Keratinocyte (primary cell): ENCODE results near the gene GSTM2. TPM values are rescaled to one million over a fixed set of nuclear protein-coding genes. Genes with fewer than 3 reads are reported as not detected.
"Not testable (repeated sequence)": the region's sequence is repeated elsewhere in the genome, so short reads cannot be mapped to it uniquely, and the experiment has no call there.

Source experiments
- DNase-seq: peaks from one replicate; pipeline ENCODE4 v3.0.0-alpha.2; 2011; ENCODE audit warnings: low read depth, missing footprints, low spot score
- FAIRE-seq: peaks from 2 replicates; lab custom pipeline; 2011; peaks lifted over from hg19 to GRCh38; lab: Jason Lieb, UNC
- H2AFZ ChIP-seq: 2 replicates; pipeline ENCODE4 v1.6.0; 2012; ENCODE audit warnings: low read length, control low read depth, inconsistent platforms; ENCODE audit not compliant: control insufficient read depth
- H3K27ac ChIP-seq: 2 replicates; pipeline ENCODE4 v1.5.1; 2011; ENCODE audit warnings: low read length; ENCODE audit not compliant: control insufficient read depth, insufficient read depth
- H3K27me3 ChIP-seq: 3 replicates; pipeline ENCODE4 v1.6.0; 2011; ENCODE audit warnings: low read length; ENCODE audit not compliant: control insufficient read depth, insufficient read depth; ENCODE audit errors: extremely low read depth
- H3K36me3 ChIP-seq, 2 experiments: 2 replicates in 1 of 2; 3 replicates in 1 of 2; pipeline ENCODE4 v1.5.1; 2011; ENCODE audit warnings: low read length in 2 of 2, mild to moderate bottlenecking in 1 of 2; ENCODE audit not compliant: control insufficient read depth in 2 of 2, insufficient read depth in 2 of 2; ENCODE audit errors: extremely low read depth in 1 of 2
- H3K4me1 ChIP-seq: 3 replicates; pipeline ENCODE4 v1.5.1; 2011; ENCODE audit warnings: low read length; ENCODE audit not compliant: control insufficient read depth, insufficient read depth; ENCODE audit errors: extremely low read depth
- H3K4me2 ChIP-seq: 3 replicates; pipeline ENCODE4 v1.6.0; 2011; ENCODE audit warnings: low read depth, low read length; ENCODE audit not compliant: control insufficient read depth, insufficient read depth; ENCODE audit errors: extremely low read depth
- H3K4me3 ChIP-seq, 3 experiments: fragments of 200-600 bp in 1 of 3; sonication (generic) in 1 of 3; 2 replicates in 2 of 3; 3 replicates in 1 of 3; pipeline ENCODE4 v1.5.1; 2011 to 2016; ENCODE audit warnings: low read length in 3 of 3, mild to moderate bottlenecking in 3 of 3, control low read depth in 2 of 3, inconsistent platforms in 1 of 3, low read depth in 1 of 3, mixed read lengths in 1 of 3, mixed run types in 1 of 3, moderate library complexity in 1 of 3; ENCODE audit not compliant: control insufficient read depth in 2 of 3, insufficient read depth in 2 of 3; ENCODE audit errors: extremely low read depth in 1 of 3
- H3K79me2 ChIP-seq: 2 replicates; pipeline ENCODE4 v1.6.0; 2012; ENCODE audit warnings: low read length; ENCODE audit not compliant: control insufficient read depth, insufficient read depth
- H3K9ac ChIP-seq: 3 replicates; pipeline ENCODE4 v1.6.0; 2011; ENCODE audit warnings: low read length; ENCODE audit not compliant: control insufficient read depth, insufficient read depth; ENCODE audit errors: extremely low read depth
- H3K9me1 ChIP-seq: 3 replicates; pipeline ENCODE4 v1.6.0; 2011; ENCODE audit warnings: low read length; ENCODE audit not compliant: control insufficient read depth, insufficient read depth; ENCODE audit errors: extremely low read depth
- H3K9me3 ChIP-seq: 2 replicates; pipeline ENCODE4 v1.5.1; 2012; ENCODE audit warnings: low read depth, low read length; ENCODE audit not compliant: control insufficient read depth
- H4K20me1 ChIP-seq: 3 replicates; pipeline ENCODE4 v1.6.0; 2011; ENCODE audit warnings: low read length; ENCODE audit not compliant: control insufficient read depth, insufficient read depth; ENCODE audit errors: extremely low read depth
- CTCF ChIP-seq, 3 experiments: IDR thresholded peaks in 1 of 3; conservative IDR thresholded peaks in 1 of 3; optimal IDR thresholded peaks in 1 of 3; 2 replicates in 2 of 3; 3 replicates in 1 of 3; pipeline versions ENCODE3 to v1.5.1; 2011; ENCODE audit warnings: low read length in 3 of 3, mild to moderate bottlenecking in 3 of 3, moderate library complexity in 2 of 3, control low read depth in 1 of 3, inconsistent platforms in 1 of 3; ENCODE audit not compliant: insufficient read depth in 2 of 3; ENCODE audit errors: extremely low read depth in 1 of 3
- EZH2 ChIP-seq: IDR thresholded peaks from one replicate; pipeline ENCODE4 v1.6.1; 2012; ENCODE audit warnings: inconsistent platforms, mild to moderate bottlenecking, low read length, moderate library complexity
- dilution Hi-C: fragments of 300-500 bp; cut with MboI; formaldehyde crosslinking; loops from one replicate; pipeline ENCODE4 v1.7.0; 2020; ENCODE audit warnings: low sequenced_read_pairs; ENCODE audit not compliant: extremely low pct_ligation_motif_present
- polyA plus RNA-seq, 5 experiments: library from polyadenylated mRNA; depleted of rRNA in 3 of 5; stranded (reverse) in 3 of 5; stranded (forward) in 1 of 5; unstranded in 1 of 5; fragments of >200 nt; gene quantifications; 1 replicate in 1 of 5; 2 replicates in 3 of 5; 3 replicates in 1 of 5; pipeline versions ENCODE4 v1.2.1 to v1.2.3, GENCODE V29; 2011 to 2012; ENCODE audit warnings: missing spikeins in 2 of 5, low read depth in 1 of 5, low replicate concordance in 1 of 5

The GSTM2 gene
- polyA plus RNA-seq, 1 donor (not counting 4 experiments of a cell fraction or from before 2014, with no cell fraction given) = 11.1 TPM

GRCh38 chr1:109697066-109697465, 29.2 kb downstream of the GSTM2 start:
- H3K4me1 ChIP-seq = peaks cover 6% of the 10 kb centered on the region
- no peak overlapping the region for H3K4me2 ChIP-seq
- H3K9me3 ChIP-seq = no peaks in the 10 kb centered on the region
- FAIRE-seq = no peak
- no peaks in the 10 kb centered on the region for H3K36me3 ChIP-seq
- no peak overlapping the region for H2AFZ ChIP-seq
- no peak for DNase-seq
- TF ChIP-seq EZH2 (no peak), CTCF (optimal IDR thresholded peaks at IDR 0.05 in 1 of 3, IDR thresholded peaks at IDR 0.05 in 1 of 3, conservative IDR thresholded peaks at IDR 0.05 in 1 of 3; ENCODE audit: extremely low read depth in 1 of 3, insufficient read depth in 2 of 3, low read length in 3 of 3) (no peak)
- no peaks in the 10 kb centered on the region for H3K79me2 ChIP-seq
- H3K27ac ChIP-seq = no peak overlapping the region
- no peaks in the 10 kb centered on the region for H4K20me1 ChIP-seq
- H3K27me3 ChIP-seq = no peaks in the 10 kb centered on the region
- no peaks in the 10 kb centered on the region for H3K9me1 ChIP-seq
- H3K4me3 ChIP-seq = no peak overlapping the region
- dilution Hi-C loops = no loop called here
- H3K9ac ChIP-seq = no peak overlapping the region

GRCh38 chr1:109697861-109698260, 30.0 kb downstream of the GSTM2 start:
- H3K27me3 ChIP-seq, H3K4me3 ChIP-seq, H3K9me3 ChIP-seq, DNase-seq, H3K4me2 ChIP-seq, H3K27ac ChIP-seq, H3K36me3 ChIP-seq, H3K79me2 ChIP-seq, H3K9ac ChIP-seq, H3K4me1 ChIP-seq, H3K9me1 ChIP-seq, dilution Hi-C loops, H4K20me1 ChIP-seq, H2AFZ ChIP-seq: not testable (repeated sequence)
- FAIRE-seq = peak; percentile 23

- H4K20me1 ChIP-seq, H3K36me3 ChIP-seq, H3K4me1 ChIP-seq, H3K4me2 ChIP-seq, FAIRE-seq, H3K9me3 ChIP-seq, H3K27me3 ChIP-seq, H3K27ac ChIP-seq, H3K9ac ChIP-seq, H3K4me3 ChIP-seq, H3K9me1 ChIP-seq, H2AFZ ChIP-seq, dilution Hi-C loops, H3K79me2 ChIP-seq, DNase-seq: not testable (repeated sequence)
These were observed 35.1 kb downstream of the GSTM2 start for GRCh38 chr1:109702940-109703339.
